ENCODE results near the gene SDHAF4.

- no peak for TF ChIP-seq TAF1 (IDR thresholded peaks at IDR 0.05; ENCODE audit: borderline replicate concordance, insufficient read depth, low read length)
- no peak for TF ChIP-seq FOXP2 (optimal IDR thresholded peaks at IDR 0.05; ENCODE audit: borderline replicate concordance, extremely low read depth, extremely low read length, insufficient read depth)
These were observed 60.9 kb downstream of the SDHAF4 start for GRCh38 chr6:70627500-70628254.

Measured in PFSK-1 (cell line).